Activated T-cell treated with anti-CD3 and anti-CD28 coated beads, Interleukin-2, amount 50 U/mL, for 4 hours (primary cell): Measurements from ENCODE around the gene PXDN. TPM values are rescaled to one million over a fixed set of nuclear protein-coding genes. Genes with fewer than 3 reads are reported as not detected.
"Not testable (repeated sequence)": the region's sequence is repeated elsewhere in the genome, so short reads cannot be mapped to it uniquely, and the experiment has no call there.

Source experiments
- ATAC-seq, 2 donors: fragments of 200-7000 bp; cut with Tn5 transposase; one replicate each; pipeline ENCODE4 v1.10.0; 2021
- DNase-seq: peaks from one replicate; pipeline ENCODE4 v3.0.0-alpha.2; 2020
- H3K27me3 Mint-ChIP-seq: one replicate; pipeline ENCODE4 v1.8.0; 2021; ENCODE audit warnings: low read depth, mixed read lengths
- H3K36me3 Mint-ChIP-seq: one replicate; pipeline ENCODE4 v1.8.0; 2022; ENCODE audit warnings: mixed read lengths; ENCODE audit not compliant: insufficient read depth
- H3K4me1 Mint-ChIP-seq: one replicate; pipeline ENCODE4 v1.8.0; 2021; ENCODE audit warnings: low read depth, mixed read lengths
- H3K4me3 Mint-ChIP-seq: one replicate; pipeline ENCODE4 v1.8.0; 2021; ENCODE audit warnings: mild to moderate bottlenecking, moderate library complexity, mixed read lengths
- H3K9me3 Mint-ChIP-seq: one replicate; pipeline ENCODE4 v1.8.0; 2021; ENCODE audit warnings: mixed read lengths
- total RNA-seq, 3 donors: library from RNA; stranded (reverse); gene quantifications; one replicate each; pipeline ENCODE4 v1.2.1, GENCODE V29; 2021

The PXDN gene
- total RNA-seq, 3 donors from 2014 or later = 0.76 to 1.2 (median 1.2) TPM

GRCh38 chr2:1679488-1680039 is 64.8 kb downstream of the PXDN start:
- ATAC-seq, DNase-seq, H3K36me3 Mint-ChIP-seq, H3K9me3 Mint-ChIP-seq, H3K4me3 Mint-ChIP-seq, H3K27me3 Mint-ChIP-seq, H3K4me1 Mint-ChIP-seq: not testable (repeated sequence)

- not testable (repeated sequence) for H3K27me3 Mint-ChIP-seq, H3K36me3 Mint-ChIP-seq, H3K9me3 Mint-ChIP-seq, H3K4me3 Mint-ChIP-seq, ATAC-seq, H3K4me1 Mint-ChIP-seq, DNase-seq
Observed at GRCh38 chr2:1679065-1679464, 65.2 kb downstream of the PXDN start.

GRCh38 chr2:1678609-1679008 is 65.7 kb downstream of the PXDN start:
- ATAC-seq (no peak), DNase-seq (no peak)
- Mint-ChIP-seq H3K27me3 (peaks cover 3% of the 10 kb centered on the region), H3K4me3 (no peak overlapping the region), H3K36me3 (no peaks in the 10 kb centered on the region), H3K4me1 (no peaks in the 10 kb centered on the region), H3K9me3 (no peaks in the 10 kb centered on the region)

- DNase-seq (no peak), ATAC-seq (no peak)
- H3K4me1 Mint-ChIP-seq = no peaks in the 10 kb centered on the region
- H3K4me3 Mint-ChIP-seq = no peak overlapping the region
- no peaks in the 10 kb centered on the region for H3K36me3 Mint-ChIP-seq
- H3K9me3 Mint-ChIP-seq = no peaks in the 10 kb centered on the region
- peaks cover 3% of the 10 kb centered on the region for H3K27me3 Mint-ChIP-seq
Observed at GRCh38 chr2:1677821-1678165, 66.5 kb downstream of the PXDN start.

GRCh38 chr2:1676913-1677820 is 67.1 kb downstream of the PXDN start:
- H3K9me3 Mint-ChIP-seq = no peaks in the 10 kb centered on the region
- no peak overlapping the region for H3K4me3 Mint-ChIP-seq
- H3K4me1 Mint-ChIP-seq = no peaks in the 10 kb centered on the region
- DNase-seq (no peak), ATAC-seq (no peak)
- peaks cover 3% of the 10 kb centered on the region for H3K27me3 Mint-ChIP-seq
- H3K36me3 Mint-ChIP-seq = no peaks in the 10 kb centered on the region

- Mint-ChIP-seq H3K27me3 (peaks cover 3% of the 10 kb centered on the region), H3K9me3 (no peaks in the 10 kb centered on the region), H3K36me3 (no peaks in the 10 kb centered on the region)
Observed at GRCh38 chr2:1676091-1676912, 68.0 kb downstream of the PXDN start.

DNA sequence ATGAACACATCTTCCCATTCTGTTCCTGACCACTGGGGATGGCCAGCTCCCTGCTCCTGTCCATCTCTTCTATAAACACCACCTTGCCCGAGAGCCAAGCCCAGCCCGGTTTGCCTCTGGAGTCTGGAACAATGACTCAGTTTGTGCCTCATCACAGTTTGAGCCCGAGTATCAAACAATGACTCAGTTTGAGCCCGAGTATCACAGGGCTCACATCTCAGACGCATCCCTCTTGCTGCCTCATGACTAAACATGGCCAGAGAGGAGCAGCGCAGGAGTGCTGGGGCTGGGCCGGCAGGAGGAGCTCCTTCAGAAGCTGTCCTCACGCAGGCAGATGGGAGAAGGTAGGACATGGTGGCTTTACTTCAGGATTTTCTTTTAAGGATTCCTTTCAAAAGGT is 68.7 kb downstream of the PXDN start:
- ATAC-seq (no peak), DNase-seq (no peak)
- Mint-ChIP-seq H3K9me3 (no peaks in the 10 kb centered on the region), H3K27me3 (peaks cover 3% of the 10 kb centered on the region), H3K4me1 (no peaks in the 10 kb centered on the region), H3K36me3 (no peaks in the 10 kb centered on the region), H3K4me3 (no peak overlapping the region)

More at GRCh38 chr2:1676091-1676912, 68.0 kb downstream of the PXDN start:
- DNase-seq (no peak), ATAC-seq (no peak)
- Mint-ChIP-seq H3K4me3 (no peak overlapping the region), H3K4me1 (no peaks in the 10 kb centered on the region)

DNA sequence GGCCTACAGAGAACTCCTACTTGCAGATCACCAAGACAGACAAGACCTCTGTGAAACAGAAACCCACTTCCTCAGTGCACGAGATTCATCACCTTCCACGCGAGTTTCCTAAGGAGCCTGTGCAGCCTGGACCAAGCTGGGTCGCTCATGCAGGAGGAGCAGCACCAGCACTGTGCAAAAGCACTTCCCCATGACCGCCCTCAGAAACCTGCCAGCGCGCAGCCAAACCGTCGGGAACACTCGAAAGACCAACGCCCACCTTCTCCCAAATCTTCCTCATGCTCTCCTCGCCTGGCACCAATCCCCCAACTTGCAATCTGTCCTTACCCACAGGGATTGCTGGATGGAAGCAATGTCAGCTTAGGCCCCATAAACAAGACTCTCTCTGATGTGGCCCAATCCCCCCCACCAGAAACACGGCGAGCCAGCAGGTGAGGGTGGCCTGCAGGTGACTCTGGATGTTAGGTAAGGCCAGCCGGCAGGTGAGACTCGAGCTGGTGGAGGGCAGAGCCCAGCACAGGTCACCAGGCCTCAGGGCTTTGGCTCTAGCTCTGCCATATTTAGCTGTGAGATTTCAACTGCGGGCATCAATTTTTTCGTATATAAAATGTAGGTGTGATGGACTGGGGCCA is 69.4 kb downstream of the PXDN start:
- Mint-ChIP-seq H3K4me1 (no peaks in the 10 kb centered on the region), H3K36me3 (no peaks in the 10 kb centered on the region), H3K4me3 (no peak overlapping the region), H3K9me3 (no peaks in the 10 kb centered on the region), H3K27me3 (peaks cover 3% of the 10 kb centered on the region)
- ATAC-seq (no peak), DNase-seq (no peak)

- DNase-seq (no peak), ATAC-seq (no peak)
- no peaks in the 10 kb centered on the region for H3K36me3 Mint-ChIP-seq
- H3K4me3 Mint-ChIP-seq = no peak overlapping the region
- no peaks in the 10 kb centered on the region for H3K4me1 Mint-ChIP-seq
- no peaks in the 10 kb centered on the region for H3K9me3 Mint-ChIP-seq
- H3K27me3 Mint-ChIP-seq = peaks cover 3% of the 10 kb centered on the region
Observed at GRCh38 chr2:1674276-1674675, 70.0 kb downstream of the PXDN start.

DNA sequence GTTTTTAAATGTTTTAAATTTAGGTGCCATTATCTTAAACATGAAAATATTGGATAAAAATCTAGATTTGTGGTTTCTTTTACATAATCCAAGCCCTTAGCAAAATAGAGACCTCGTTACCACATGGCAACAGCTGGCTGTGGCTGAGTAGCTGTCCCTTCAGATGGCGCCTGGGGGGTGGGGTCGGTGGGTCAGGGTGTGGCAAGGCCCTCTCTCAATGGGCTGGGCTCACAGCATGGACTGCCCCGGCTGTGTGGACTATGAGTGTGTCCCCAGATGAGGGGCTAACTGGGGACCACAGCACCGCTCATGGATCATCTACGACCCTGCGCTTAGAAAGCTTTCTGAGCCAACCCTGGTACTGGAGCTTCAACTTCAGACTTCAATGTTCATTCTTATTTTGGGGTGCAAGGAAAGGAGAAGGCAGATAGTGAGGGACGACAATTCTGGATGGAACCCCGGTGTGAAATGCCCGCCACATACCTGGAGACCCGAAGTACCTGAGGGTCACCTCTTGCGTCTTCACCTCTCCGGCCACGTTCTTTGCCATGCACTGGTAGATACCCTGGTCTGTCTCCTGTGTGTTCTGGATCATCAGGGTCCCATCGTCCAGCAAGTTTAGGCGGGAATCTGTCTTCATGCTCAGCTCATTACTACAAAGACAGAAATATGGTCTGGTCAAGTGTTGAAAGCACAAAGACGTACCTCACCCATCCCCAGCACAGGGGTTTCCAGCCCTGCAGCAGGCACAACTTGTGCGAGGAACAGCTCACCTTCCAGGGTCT is 71.0 kb downstream of the PXDN start:
- no peak for ATAC-seq
- Mint-ChIP-seq H3K9me3 (no peaks in the 10 kb centered on the region), H3K4me1 (no peaks in the 10 kb centered on the region), H3K27me3 (peaks cover 3% of the 10 kb centered on the region), H3K36me3 (no peaks in the 10 kb centered on the region), H3K4me3 (no peak overlapping the region)
- no peak for DNase-seq

DNA sequence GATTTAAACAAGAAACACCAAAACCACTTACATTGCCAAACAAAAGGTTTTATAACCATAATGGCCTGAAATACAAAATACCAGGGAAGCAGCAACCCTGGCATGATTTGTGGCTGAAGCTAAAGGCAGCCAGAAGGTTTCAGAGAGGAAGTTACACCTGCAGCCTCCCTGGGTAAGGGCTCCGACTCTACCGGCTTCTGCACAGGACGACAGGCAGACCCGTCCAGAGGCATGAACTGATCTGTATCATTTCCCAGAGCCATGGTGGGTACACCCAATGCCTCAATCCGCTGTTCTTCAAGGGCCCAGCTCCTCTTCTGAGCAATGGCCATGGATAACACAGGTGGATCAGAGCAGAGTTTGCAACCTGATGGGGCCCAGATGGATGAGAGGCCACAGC is 71.6 kb downstream of the PXDN start:
- no peak overlapping the region for H3K4me3 Mint-ChIP-seq
- DNase-seq = no peak
- ATAC-seq = no peak
- no peaks in the 10 kb centered on the region for H3K27me3 Mint-ChIP-seq
- no peaks in the 10 kb centered on the region for H3K36me3 Mint-ChIP-seq
- H3K9me3 Mint-ChIP-seq = no peaks in the 10 kb centered on the region
- H3K4me1 Mint-ChIP-seq = no peaks in the 10 kb centered on the region

DNA sequence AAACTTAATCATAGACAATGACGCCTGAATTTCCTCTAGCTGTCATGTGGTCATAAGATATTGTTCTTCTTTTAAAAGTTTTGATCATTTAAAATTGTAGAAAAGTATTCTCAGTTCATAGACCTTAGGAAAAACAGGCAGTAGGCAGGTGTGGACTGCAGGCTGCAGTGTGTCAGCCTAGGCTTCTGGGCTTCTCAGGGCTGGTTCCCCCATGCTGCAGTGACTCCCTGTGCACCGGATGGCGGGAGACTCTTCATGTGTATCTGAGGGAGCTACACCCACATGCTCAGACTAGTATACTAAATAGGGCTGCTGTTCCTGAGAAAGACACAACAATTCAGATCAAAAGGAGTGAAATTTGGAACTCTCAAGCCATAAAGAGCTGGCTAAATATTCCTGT is 72.4 kb downstream of the PXDN start:
- no peaks in the 10 kb centered on the region for H3K36me3 Mint-ChIP-seq
- no peaks in the 10 kb centered on the region for H3K9me3 Mint-ChIP-seq
- H3K4me1 Mint-ChIP-seq = no peaks in the 10 kb centered on the region
- ATAC-seq (no peak), DNase-seq (no peak)
- no peaks in the 10 kb centered on the region for H3K27me3 Mint-ChIP-seq
- no peak overlapping the region for H3K4me3 Mint-ChIP-seq

DNA sequence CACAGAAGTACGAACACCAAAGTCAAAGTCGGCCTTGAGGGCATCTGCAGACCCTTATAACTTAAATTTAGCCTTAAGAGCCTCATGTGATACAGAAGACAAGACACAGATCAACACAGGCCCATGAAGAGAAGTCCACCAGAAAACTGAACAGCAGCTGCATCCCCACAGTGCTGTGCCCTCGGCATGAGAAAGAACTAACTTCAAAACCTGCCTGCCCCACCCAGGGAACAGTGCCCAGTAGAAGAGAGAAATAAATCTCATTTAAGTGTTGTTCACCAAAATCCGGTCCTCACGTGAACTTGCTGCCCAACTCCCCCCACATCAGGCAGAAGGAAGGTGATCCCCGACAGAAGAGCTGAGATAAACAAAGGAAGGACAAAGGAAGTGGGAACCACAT is 73.7 kb downstream of the PXDN start:
- H3K36me3 Mint-ChIP-seq = no peaks in the 10 kb centered on the region
- no peaks in the 10 kb centered on the region for H3K9me3 Mint-ChIP-seq
- ATAC-seq (no peak), DNase-seq (no peak)
- H3K27me3 Mint-ChIP-seq = no peaks in the 10 kb centered on the region
- H3K4me3 Mint-ChIP-seq = no peak overlapping the region
- H3K4me1 Mint-ChIP-seq = no peaks in the 10 kb centered on the region
